RWPE1 (cell line): ENCODE measurements around the gene COL19A1.

ENCODE experiments used
- CTCF ChIA-PET: fragments of 350-600 bp; sonication (Branson Sonifier 250); formaldehyde crosslinking; extraction: SDS; loops from one replicate; lab custom pipeline; 2021; lab: Yijun Ruan, JAX
- POLR2A ChIA-PET: fragments of 400-600 bp; formaldehyde crosslinking; extraction: SDS; loops from one replicate; lab custom pipeline; 2020; ENCODE audit warnings: antibody characterized with exemption; ENCODE audit not compliant: low non-redundant PET; lab: Yijun Ruan, JAX
- DNase-seq: peaks from one replicate; pipeline ENCODE4 v3.0.0; 2012; ENCODE audit warnings: low spot score
- H3K27ac ChIP-seq: fragments of 450-650 bp; 2 replicates; pipeline ENCODE4 v1.5.1; 2017
- CTCF ChIP-seq: fragments of 450-650 bp; conservative IDR thresholded peaks from 2 replicates; pipeline ENCODE4 v1.5.1; 2017; ENCODE audit warnings: low read depth, mild to moderate bottlenecking

The COL19A1 gene

GRCh38 chr6:70041411-70041810 is 175.1 kb downstream of the COL19A1 start:
- ChIA-PET CTCF (no interaction called here), POLR2A (no interaction called here)
- TF ChIP-seq CTCF, result no peak
- no peak overlapping the region for H3K27ac ChIP-seq
- DNase-seq, result no peak

GRCh38 chr6:70045413-70045812 is 179.1 kb downstream of the COL19A1 start:
- DNase-seq, result no peak
- POLR2A ChIA-PET, result no interaction called here
- CTCF ChIA-PET, result interaction anchor here (0.6 kb wide), 1 partner anchor 407 kb away, joined by 6 read pairs; no protein-coding TSS in a partner anchor
- H3K27ac ChIP-seq, result no peak overlapping the region
- no peak for TF ChIP-seq CTCF

GRCh38 chr6:70051197-70052124 is 185.1 kb downstream of the COL19A1 start:
- DNase-seq, result no peak
- no peak for TF ChIP-seq CTCF
- ChIA-PET CTCF (interaction anchor here (0.6 kb wide), 1 partner anchor 1163 kb away, joined by 3 read pairs; no protein-coding TSS in a partner anchor), POLR2A (no interaction called here)
- no peak overlapping the region for H3K27ac ChIP-seq

GRCh38 chr6:70059039-70059719 is 192.8 kb downstream of the COL19A1 start:
- no peak for TF ChIP-seq CTCF
- no peak for DNase-seq
- POLR2A ChIA-PET, result no interaction called here
- H3K27ac ChIP-seq, result no peak overlapping the region
- CTCF ChIA-PET, result no interaction called here

- ChIA-PET CTCF (no interaction called here), POLR2A (no interaction called here)
- no peak overlapping the region for H3K27ac ChIP-seq
- no peak for DNase-seq
- TF ChIP-seq CTCF, result no peak
These were observed 194.3 kb downstream of the COL19A1 start for GRCh38 chr6:70060680-70061079.

- no peak for DNase-seq
- CTCF ChIA-PET, result no interaction called here
- no peak overlapping the region for H3K27ac ChIP-seq
- POLR2A ChIA-PET, result no interaction called here
- no peak for TF ChIP-seq CTCF
These were observed 195.2 kb downstream of the COL19A1 start for GRCh38 chr6:70061546-70061945.
